NCI-H510A treated with DMSO at 0.1 percent for 48 hours (cell line): ENCODE measurements around the gene GALNT18.

ENCODE experiments used
- DNase-seq: peaks from one replicate; lab custom pipeline; 2025; lab: John Stamatoyannopoulos, UW

Gene GALNT18

GRCh38 chr11:11621573-11622339 lies at the start of gene GALNT18:
Gene GALNT18 (minus strand): TSS chr11:11622005.
- peak; percentile 65 for DNase-seq

GRCh38 chr11:11670574-11670973 lies 48.8 kb upstream of the GALNT18 start:
- DNase-seq: no peak

GRCh38 chr11:11669233-11669846 lies 47.5 kb upstream of the GALNT18 start:
- DNase-seq: no peak

GRCh38 chr11:11668781-11669180 lies 47.0 kb upstream of the GALNT18 start:
- DNase-seq: no peak

- DNase-seq: no peak
Observed at GRCh38 chr11:11668274-11668673, 46.5 kb upstream of the GALNT18 start.

GRCh38 chr11:11667056-11667455 lies 45.3 kb upstream of the GALNT18 start:
- no peak for DNase-seq

GRCh38 chr11:11665407-11665806 lies 43.6 kb upstream of the GALNT18 start:
- no peak for DNase-seq

GRCh38 chr11:11663907-11664306 lies 42.1 kb upstream of the GALNT18 start:
- DNase-seq: no peak

- no peak for DNase-seq
Observed at GRCh38 chr11:11662578-11662977, 40.8 kb upstream of the GALNT18 start.

GRCh38 chr11:11661326-11662040 lies 39.7 kb upstream of the GALNT18 start:
- DNase-seq: no peak

- no peak for DNase-seq
Observed at GRCh38 chr11:11660363-11660740, 38.5 kb upstream of the GALNT18 start.

GRCh38 chr11:11659567-11660362 lies 38.0 kb upstream of the GALNT18 start:
- no peak for DNase-seq

- DNase-seq: no peak
Observed at GRCh38 chr11:11657218-11657955, 35.6 kb upstream of the GALNT18 start.

GRCh38 chr11:11641581-11641980 lies 19.8 kb upstream of the GALNT18 start:
- no peak for DNase-seq

GRCh38 chr11:11640996-11641395 lies 19.2 kb upstream of the GALNT18 start:
- DNase-seq: no peak

GRCh38 chr11:11640152-11640551 lies 18.3 kb upstream of the GALNT18 start:
- DNase-seq: no peak

- DNase-seq: no peak
Observed at GRCh38 chr11:11636671-11637070, 14.9 kb upstream of the GALNT18 start.

- no peak for DNase-seq
Observed at GRCh38 chr11:11635443-11635842, 13.6 kb upstream of the GALNT18 start.

- DNase-seq: no peak
Observed at GRCh38 chr11:11629368-11629767, 7.6 kb upstream of the GALNT18 start.

GRCh38 chr11:11628651-11629050 lies 6.8 kb upstream of the GALNT18 start:
- no peak for DNase-seq

- no peak for DNase-seq
Observed at GRCh38 chr11:11626128-11626527, 4.3 kb upstream of the GALNT18 start.

- no peak for DNase-seq
Observed at GRCh38 chr11:11624926-11625325, 3.1 kb upstream of the GALNT18 start.
